ENCODE measurements around the gene FOXR1.

FOXR1 gene

DNA sequence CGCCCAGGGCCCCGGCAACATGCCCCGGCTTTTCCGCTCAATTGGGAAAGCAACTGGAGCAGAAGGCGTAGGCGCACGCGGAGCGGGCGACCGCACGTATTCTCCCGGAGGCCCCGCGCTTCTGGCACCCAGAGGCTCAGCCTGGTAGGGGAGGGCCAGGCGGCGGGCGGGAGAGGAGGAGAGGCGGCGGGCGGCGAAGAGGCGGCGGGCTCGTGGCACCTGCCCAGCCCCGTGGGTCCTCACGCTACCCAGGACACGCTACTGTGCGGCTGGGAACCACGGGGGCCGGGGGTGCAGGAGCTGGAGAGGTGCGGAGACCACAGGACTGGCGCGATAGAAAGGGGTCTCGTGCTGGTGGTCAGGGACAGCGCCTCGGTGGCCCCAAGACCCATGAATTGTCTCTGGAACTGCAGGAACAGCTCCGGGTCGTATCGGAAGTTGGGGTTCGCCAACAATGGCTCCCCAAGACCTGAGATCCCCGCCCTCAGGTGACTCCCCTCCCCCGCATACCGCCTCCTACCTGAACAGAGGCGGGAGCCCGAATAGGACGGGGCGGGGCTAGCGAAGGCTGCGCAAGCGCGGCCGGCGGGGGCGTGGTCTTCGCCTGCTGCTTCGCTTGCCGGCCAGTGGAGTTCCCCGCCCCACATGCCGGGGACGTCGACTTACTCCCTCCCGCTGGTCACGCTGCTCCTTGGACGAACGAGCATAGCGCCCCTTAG lies 58.9 kb downstream of the FOXR1 start, which contains the start of gene SLC37A4:
SLC37A4 (minus strand) TSS at position 549 of the 719 bp plus-strand sequence.
- H3K4me3 ChIP-seq (replicated peaks in 1 of 2; ENCODE audit: low read depth in 2 of 2, low read length in 2 of 2): peak within 1 kb of the TSS; percentile 72 to 90
- TF ChIP-seq, protein P1, sequence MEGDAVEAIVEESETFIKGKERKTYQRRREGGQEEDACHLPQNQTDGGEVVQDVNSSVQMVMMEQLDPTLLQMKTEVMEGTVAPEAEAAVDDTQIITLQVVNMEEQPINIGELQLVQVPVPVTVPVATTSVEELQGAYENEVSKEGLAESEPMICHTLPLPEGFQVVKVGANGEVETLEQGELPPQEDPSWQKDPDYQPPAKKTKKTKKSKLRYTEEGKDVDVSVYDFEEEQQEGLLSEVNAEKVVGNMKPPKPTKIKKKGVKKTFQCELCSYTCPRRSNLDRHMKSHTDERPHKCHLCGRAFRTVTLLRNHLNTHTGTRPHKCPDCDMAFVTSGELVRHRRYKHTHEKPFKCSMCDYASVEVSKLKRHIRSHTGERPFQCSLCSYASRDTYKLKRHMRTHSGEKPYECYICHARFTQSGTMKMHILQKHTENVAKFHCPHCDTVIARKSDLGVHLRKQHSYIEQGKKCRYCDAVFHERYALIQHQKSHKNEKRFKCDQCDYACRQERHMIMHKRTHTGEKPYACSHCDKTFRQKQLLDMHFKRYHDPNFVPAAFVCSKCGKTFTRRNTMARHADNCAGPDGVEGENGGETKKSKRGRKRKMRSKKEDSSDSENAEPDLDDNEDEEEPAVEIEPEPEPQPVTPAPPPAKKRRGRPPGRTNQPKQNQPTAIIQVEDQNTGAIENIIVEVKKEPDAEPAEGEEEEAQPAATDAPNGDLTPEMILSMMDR (IDR thresholded peaks at IDR 0.05; ENCODE audit: low read depth, low read length): no peak
- DNase-seq (ENCODE audit: low read depth in 2 of 2): peak; percentile 98 to 99

Data from cardiac fibroblast (primary cell).